NB4 (cell line): ENCODE data around the gene EEF1AKMT3.

Source experiments
- CTCF ChIP-seq: IDR thresholded peaks from one replicate; pipeline ENCODE4 v1.5.1; 2012; ENCODE audit warnings: low read depth, low read length
- MAX ChIP-seq: IDR thresholded peaks from 2 replicates; pipeline ENCODE4 v1.6.1; 2011; ENCODE audit warnings: low read depth, low read length
- MYC ChIP-seq: IDR thresholded peaks from 2 replicates; pipeline ENCODE4 v1.6.1; 2011; ENCODE audit warnings: low read depth, low read length
- POLR2A ChIP-seq: IDR thresholded peaks from 2 replicates; pipeline ENCODE4 v1.6.1; 2011; ENCODE audit warnings: mild to moderate bottlenecking; ENCODE audit not compliant: insufficient read length; ENCODE audit errors: extremely low read depth

- no peak for TF ChIP-seq CTCF
- no peak for TF ChIP-seq POLR2A
- TF ChIP-seq MYC = no peak
- no peak for TF ChIP-seq MAX
Observed at GRCh38 chr12:57752668-57753000, 19.8 kb upstream of the EEF1AKMT3 start.
